ENCODE measurements around the gene ADAMTS2.

The ADAMTS2 gene

DNA sequence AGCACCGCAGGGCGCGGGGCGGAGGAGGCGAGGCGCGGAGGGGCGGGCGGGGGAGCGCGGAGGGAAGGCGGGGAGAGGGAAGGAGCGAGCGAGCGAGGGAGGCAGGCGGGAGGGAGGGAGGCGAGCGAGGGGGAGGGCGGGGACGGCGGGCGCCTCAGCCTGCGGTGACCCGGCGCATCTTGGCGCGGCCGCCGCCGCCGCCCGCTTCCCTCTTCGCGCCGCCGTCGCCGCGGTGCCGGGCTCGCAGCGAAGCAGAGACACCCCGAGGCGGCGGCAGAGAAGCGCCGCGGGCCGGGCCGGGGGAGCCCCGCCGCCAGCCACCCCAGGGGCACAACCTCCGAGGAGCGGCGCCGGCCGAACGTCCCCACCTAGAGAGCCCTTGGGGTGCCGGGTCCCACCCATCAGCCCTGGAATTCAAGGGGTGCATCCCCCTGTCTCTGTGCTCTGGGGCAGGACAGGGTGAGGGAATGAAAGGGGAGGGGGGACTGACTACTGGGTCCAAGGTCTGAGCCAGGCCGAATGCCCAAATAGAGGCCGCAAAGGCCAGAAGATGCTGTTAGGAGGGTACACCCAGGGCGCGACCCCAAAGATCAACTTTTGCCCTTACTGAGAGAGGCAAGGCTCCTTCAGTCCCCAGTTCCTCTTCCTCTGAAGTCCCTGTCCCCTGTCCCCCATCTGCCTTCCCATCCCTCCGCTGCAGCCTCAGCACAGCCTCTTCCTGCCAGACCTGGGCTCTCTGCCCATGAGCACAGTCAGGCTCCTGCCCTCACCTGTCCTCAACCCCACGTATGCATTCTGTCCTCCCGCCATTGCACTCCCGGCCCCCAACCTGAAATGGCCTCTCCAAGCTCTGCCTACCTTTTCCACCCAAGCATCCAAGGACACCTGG lies at the start of gene ADAMTS2:
TSS of gene ADAMTS2 (minus strand) at position 29 of the 889 bp plus-strand sequence. CDS start 133 bp downstream, outside the sequence.
- peak in 9 of 10 donors; percentile 31 to 89 (median 52) for DNase-seq
- intact Hi-C loops (cut with DNase I): loop anchor here (5.0 to 10.0 kb wide), 2 partner anchors 149 to 178 kb away; no protein-coding TSS in a partner anchor

DNA sequence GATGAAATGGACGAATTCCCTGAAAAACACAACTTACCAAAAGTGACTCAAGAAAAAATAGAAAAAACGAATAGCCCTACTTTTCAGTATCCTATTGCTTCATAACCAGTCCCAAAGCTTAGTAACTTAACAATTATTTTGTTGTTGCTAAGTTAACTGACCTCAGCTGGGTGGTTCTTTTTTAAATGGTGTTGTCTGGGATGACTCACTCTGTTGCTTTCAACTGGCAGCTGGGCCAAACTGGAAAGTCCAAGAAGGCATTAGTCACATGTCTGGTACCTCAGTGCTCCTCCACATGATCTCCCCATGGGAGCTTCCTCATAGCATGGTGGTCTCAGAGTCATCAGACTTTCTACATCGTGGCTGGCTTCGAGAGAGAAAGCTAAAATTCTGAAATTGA lies 47.8 kb upstream of the ADAMTS2 start:
- intact Hi-C loops (cut with DNase I): no loop called here
- DNase-seq: no peak

DNA sequence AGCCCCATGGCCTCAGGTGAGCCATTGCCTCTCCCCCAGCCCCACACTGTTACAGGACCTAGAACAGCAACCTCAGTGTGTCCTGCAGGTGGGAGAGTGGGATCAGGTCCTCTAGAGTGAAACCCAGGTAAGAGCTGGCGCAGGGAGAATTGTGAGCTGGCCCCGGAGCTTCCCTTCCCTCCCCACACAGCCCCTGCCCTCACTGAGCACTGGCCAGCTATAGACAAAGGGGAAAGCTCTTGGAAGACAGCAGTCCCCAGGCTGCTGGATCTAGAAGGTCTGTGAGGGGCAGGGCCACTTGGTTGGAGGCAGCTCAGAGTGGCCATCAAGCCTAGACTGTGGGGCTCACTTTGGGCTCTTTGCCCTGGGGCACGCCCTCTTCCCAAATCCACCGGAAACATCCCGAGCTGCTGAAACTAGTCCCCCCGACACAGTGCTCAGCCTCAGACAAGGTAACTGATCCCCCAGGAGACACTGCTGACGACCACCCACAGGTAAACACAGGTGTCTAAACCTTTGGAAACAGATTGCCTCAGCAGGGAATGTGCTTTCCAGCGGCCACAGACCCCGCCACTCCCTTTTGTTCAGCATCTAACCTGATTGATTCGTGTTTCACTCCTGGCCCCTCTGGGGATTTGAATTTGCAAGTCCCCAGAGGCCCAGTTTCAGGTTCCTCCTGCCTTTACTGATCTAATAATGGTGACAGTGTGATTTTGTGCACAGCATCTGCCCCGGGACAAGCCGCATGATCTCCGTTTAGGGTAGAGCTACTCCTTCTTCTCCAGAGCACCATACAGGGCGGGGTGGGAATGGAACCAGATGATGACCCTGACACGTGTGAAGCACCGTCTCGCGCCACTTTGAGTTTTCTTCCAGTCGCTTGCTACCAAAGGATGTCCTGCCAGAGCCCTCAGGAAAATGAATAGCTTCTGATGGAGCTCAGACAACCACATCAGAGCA lies 42.2 kb upstream of the ADAMTS2 start:
- no peak for DNase-seq
- intact Hi-C loops (cut with DNase I): no loop called here

DNA sequence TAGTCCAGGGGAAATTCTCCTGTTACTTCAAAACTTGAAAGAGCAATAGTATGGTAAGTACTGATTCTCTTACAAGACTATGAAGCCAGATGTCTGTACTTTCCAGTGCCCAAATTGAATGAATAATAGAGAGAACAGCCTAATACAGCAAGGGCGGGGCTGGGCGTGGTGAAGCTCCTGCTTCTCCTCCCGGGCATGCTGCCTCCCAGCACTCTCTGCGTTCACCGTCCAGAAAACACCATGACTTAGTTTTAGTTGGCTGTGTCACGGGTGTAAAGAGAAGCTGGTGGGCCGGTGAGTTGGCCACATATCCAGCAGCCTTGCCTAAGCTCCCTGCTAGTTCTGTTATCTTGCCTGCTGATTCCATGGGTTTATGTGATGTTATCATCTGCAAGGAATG lies 40.7 kb upstream of the ADAMTS2 start:
- intact Hi-C loops (cut with DNase I): no loop called here
- DNase-seq: no peak

DNA sequence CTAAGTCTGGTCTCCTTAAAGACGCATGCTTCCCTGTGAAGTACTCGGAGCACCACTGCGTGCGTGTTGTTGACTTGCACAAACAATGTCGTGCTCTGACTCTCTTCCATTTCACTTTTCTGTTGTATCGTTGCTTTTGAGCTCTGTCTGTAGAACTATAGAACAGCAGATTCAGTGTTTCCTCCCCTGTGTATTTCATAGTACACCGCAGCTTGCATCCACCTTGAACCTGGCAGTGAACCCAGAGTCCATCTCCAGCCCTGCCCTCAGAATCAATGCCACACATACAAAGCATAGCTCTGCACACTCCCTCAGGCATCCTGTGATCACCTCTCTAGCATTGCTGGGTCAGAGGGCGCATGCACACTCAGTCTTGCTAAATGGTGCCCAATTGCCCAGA lies 37.2 kb upstream of the ADAMTS2 start:
- intact Hi-C loops (cut with DNase I): no loop called here
- no peak for DNase-seq

DNA sequence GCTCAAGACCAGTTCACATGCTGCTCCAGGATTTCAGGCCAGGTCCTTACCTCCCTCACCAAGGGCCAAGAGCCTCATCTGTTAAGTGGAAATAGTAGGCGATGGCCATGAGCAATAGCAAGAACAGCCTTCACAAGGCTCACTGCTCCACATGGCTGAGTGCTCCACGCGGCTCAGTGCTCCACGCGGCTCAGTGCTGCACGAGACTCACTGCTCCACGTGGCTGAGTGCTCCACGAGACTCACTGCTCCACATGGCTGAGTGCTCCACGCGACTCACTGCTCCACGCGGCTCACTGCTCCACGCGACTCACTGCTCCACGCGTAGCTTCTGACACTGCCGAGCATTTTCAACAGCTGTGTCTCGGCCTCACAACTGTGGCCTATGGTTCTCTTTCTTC lies 36.4 kb upstream of the ADAMTS2 start:
- intact Hi-C loops (cut with DNase I): no loop called here
- DNase-seq: no peak

DNA sequence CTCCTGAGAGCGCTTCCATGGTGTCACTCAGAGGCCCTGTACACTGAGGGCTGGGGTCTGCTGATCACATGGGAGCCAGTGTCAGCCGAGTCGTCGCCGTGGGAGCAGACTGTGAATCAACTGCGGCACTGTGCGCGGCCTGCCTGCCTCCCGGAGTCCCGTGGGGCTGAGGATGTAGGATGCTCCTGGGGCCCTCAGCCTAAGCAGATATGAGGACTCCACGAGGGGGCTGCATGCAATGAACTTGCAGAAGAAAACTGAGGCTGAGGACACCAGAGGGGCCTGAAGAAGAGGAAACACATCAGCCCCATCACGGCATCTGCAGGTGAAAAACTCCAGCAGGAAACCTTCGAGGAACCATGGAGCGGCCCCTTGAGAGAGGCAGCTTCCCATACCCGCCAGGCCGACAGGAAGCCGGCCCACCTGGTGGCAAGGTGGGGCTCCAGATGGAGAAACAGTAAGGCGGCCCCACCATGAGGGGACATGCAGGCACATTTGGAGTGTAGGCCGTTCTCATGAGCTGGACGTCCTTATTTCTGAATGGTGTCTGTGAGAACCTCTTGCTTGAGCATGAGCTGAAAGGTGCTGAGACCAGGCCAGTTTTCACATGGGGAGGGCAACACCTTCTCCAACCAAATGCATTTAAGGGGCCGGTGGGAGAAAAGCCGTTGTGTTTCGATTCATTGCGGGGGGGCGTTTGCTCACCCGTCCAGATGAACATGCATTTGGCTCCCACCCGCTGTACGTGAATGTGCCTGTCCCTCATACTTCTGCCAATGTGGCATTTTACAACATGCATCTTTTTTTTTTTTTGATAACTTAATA lies 35.2 kb upstream of the ADAMTS2 start:
- no peak for DNase-seq
- intact Hi-C loops (cut with DNase I): no loop called here

DNA sequence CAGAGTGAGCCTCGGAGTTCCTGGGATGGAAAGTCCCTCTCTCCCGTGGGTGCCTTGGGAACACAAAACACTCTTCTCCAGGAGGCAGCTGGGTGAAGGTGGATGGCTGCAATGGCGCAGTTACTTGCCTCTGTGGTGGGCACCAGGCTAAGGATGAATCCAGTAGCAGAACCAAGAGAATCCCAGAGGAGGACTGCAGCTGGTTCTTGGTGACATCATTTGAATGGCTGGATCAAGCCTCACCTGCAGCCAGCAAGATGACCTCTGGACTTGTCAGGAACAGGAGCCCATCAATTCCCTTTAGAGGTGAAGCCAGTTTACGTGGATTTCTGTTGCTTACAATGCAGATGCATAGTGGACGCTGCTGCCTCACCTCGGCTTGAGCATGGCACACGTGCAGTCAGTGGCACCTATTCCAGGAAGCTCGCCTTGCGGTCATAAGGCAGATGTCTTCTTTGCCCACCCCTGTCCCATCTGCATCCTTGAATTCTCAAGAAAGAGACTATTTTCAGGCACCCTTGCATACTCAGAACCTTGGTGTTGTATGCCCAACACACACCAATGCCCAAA lies 34.1 kb upstream of the ADAMTS2 start:
- intact Hi-C loops (cut with DNase I): no loop called here
- DNase-seq: no peak

DNA sequence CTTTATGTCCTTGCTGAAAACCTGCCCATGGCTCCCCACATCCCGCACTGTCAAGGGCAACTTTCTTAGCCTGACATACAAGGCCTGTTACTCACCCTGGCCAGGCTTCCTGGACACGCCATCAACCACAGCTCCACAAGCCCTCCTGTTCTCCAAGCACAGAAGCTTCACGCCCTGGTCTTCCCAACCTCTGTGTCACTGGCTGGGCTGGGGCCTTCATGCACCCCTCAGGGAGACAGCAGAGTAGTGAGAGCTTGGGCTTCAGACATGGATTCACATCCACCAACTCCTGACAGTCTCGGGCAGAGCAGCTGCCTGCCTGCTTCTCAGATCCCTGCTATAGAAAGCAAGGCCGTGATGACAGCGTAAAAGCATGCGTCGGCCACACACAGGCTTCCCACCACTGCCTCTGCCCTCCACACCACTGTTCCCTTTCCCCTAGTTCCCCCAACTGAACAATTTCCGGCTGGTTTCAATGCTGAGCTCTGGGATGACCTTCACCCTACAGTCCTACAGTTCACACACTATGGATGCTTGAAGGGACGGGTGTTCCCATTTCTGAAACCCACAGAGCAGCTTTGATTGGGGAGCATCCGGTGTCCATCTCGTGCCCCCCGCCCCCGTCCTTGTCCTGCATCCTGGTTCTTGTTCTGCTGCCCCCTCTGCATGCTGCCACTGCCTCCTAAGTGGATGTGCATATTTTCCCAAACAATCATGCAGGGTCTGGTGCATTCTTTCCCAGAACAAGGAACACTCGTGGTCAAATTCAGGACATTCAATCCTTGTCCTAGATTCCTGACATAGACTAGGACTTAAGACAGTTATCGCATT lies 33.4 kb upstream of the ADAMTS2 start:
- intact Hi-C loops (cut with DNase I): no loop called here
- no peak for DNase-seq

DNA sequence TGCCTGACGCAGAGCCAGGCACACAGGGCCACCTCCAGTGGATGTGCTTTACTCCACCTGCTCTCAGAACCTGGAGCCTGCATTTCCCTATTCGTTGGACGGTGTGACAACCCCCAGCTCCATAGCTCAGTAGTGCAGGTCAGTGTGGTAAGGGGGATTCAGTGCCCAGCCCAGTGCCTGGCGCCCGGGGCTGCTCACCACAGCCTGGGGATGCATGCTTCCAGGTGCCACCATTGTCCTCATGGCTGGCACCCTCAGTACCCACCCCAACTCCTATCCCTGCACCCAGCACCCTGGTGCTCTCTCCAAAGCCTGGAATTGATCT lies 32.8 kb upstream of the ADAMTS2 start:
- DNase-seq: no peak
- intact Hi-C loops (cut with DNase I): no loop called here

DNA sequence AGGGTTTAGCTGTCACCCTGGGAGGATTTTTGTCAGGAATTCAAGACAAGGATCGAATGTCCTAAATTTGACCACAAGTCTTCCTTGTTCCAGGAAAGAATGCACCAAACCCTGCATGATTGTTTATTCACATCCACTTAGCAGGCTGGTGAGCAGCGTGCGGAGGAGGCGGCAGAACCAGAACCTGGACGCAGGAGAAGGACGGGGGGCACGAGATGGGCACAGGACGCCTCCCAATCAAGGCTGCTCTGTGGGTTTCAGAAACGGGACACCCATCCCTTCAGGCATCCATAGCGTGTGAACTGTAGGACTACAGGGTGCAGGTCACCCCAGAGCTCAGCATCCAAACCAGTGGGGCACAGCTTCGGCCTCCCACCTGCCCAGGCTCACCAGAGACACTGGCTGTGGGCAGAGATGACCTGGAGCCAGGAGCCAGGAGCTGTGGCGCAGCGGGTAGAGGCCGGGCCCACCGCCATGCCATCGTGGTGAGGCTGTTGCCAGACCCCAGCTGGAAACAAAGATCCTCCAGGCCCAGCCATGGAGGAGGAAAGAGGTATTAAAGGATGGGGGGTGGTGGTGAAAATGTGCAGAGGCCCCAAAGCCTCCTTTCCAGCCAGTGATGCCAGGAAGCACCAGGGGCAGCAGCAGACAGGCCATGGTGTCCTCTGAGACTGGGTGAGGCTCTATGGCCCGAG lies 32.3 kb upstream of the ADAMTS2 start:
- DNase-seq: no peak
- intact Hi-C loops (cut with DNase I): no loop called here

DNA sequence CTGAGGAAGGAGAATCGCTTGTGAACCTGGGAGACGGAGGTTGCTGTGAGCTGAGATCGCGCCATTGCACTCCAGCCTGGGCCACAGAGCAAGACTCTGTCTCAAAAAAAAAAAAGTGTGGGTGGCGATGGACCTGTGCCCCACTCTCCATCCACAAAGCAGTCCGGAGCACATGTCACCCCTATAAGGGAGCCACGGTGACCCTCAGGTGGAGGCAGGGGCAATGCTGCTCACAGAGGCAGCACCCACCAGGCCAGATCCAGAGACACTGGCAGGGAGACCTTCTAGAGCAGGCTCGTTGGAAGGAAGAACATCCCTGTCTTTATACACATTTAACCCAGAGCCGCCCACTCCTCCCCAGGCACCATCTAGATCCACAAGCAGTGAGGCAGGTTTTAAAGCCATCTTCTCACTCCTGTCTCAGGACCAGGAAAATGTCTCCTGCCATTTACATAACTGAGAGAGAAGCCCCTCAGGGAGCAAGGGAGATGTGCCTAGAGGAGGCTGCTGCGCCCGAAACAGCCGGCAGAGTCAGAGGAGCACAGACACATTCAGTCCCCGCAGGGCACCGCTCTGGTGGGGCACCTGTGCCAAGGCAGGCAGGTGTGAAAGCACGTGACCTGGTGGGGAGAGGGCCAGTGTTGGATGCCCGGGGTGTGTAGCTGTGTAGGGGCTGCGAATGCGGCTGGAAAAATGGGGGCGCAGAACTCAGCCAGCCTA lies 31.6 kb upstream of the ADAMTS2 start:
- DNase-seq: no peak
- intact Hi-C loops (cut with DNase I): no loop called here

DNA sequence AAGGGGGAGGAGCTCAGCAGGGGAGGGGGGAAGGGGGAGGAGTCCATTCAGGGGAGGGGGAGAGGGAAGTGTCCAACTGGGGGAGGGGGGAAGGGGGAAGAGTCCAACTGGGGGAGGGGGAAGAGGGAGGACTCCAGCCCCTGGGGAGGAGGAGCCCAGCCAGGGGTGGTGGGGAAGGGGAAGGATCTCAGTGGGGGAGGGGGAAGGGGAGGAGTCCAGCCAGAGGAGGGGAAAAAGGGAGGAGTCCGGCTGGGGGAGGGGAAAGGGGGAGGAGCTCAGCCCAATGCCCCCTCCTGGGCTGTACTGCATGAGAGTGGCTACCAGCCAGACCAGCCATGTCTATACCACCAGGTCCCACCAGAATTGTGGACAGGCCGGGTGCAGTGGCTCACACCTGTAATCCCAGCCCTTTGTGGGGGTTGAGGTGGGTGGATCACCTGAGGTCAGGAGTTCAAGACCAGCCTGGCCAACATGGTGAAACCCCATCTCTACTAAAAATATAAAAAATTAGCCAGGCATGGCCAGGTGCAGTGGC lies 30.6 kb upstream of the ADAMTS2 start:
- intact Hi-C loops (cut with DNase I): no loop called here
- DNase-seq: peak in 1 of 10 donors; percentile 12

DNA sequence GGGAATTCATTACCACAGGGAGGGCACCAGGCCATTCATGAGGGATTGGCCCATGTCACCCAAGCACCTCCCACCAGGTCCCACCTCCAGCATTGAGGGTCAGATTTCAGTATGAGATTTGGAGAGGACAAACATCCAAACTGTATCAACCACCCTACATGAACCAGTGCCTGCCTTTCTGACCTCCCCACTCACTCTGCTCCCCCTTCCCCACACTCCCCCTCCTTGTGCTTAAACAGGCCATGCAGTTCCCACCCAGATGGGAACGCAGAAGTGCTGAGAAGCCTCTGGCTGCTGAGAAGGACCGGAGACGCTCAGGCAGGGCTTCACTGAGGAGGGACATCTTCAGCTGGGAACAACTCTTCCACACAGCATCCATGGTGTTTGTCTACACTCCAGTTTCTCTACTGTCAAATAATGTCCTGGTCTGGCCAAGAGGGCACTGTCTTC lies 30.0 kb upstream of the ADAMTS2 start:
- intact Hi-C loops (cut with DNase I): no loop called here
- peak in 1 of 10 donors; percentile 29 for DNase-seq

DNA sequence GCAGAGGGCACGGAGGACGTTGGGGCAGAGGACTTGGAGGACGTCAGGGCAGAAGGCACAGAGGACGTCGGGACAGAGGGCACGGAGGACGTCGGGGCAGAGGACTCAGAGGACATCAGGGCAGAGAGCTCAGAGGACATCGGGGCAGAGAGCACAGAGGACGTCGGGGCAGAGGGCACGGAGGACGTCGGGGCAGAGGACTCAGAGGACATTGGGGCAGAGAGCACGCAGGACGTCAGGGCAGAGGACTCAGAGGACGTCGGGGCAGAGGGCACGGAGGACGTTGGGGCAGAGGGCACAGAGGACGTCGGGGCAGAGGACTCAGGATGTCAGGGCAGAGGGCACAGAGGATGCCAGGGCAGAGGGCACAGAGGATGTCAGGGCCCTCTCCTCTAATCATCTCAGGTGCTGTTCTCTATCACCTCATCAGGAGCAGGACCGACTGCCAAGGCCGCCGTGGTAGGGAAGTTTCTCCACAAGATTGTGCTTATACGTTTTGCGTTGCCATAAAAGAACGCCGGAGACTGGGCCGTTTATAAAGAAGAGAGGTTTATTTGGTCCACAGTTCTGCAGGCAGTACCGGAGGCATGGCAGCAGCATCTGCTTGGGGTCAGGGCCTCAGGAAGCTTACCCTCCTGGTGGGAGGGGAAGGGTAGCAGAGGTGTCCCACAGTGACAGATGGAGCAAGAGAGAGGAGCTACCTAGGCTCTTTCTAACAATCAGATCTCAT lies 29.4 kb upstream of the ADAMTS2 start:
- intact Hi-C loops (cut with DNase I): no loop called here
- DNase-seq: peak in 1 of 10 donors; percentile 55

DNA sequence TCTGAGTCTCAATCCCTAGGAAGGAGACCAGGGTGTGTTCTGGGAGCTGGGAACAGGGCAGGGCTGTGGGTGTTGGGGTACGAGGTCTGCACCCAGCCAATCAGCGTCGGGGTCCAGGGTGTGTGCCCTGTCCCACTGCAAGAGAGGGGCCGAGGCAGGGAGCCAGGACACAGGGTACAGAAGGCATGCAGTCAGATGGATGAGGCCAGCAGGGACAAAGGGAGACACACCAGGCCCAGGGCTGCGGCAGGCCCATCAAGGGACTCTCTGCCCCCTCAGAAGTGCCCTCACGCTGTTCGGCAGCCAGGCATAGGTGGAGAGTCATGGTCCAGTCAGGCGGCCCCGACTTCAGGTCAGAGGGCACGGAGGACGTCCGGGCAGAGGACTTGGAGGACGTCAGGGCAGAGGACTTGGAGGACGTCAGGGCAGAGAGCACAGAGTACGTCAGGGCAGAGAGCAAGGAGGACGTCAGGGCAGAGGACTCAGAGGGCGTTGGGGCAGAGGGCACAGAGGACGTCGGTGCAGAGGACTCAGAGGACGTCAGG lies 28.8 kb upstream of the ADAMTS2 start:
- intact Hi-C loops (cut with DNase I): no loop called here
- peak in 1 of 10 donors; percentile 70 for DNase-seq

All from posterior cingulate gyrus (tissue), 11 donors.